NB4 (cell line): ENCODE data around the gene EIF4G3.

Source experiments
- POLR2A ChIP-seq: IDR thresholded peaks from 2 replicates; pipeline ENCODE4 v1.6.1; 2011; ENCODE audit warnings: mild to moderate bottlenecking; ENCODE audit not compliant: insufficient read length; ENCODE audit errors: extremely low read depth
- TF ChIP-seq, protein P1 (sequence below): IDR thresholded peaks from one replicate; pipeline ENCODE4 v1.5.1; 2012; ENCODE audit warnings: low read depth, low read length

DNA sequence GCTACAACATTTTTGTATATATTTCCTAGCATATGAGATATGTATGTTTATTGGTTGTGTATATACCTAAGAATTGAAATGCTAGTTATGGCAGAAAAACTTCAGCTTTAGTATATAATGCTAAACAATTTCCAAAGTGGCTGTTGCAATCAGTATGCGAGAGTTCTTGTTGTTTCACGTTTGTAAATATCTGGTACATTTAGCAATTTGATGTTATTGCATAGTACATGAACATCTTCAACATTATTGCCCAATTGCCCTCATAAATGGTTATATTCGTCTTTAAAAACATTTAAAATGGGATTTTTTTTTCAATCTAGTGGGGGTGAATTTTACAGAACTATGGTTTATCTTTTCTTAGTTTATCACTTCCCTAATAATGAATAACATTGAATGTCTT lies 303.4 kb downstream of the EIF4G3 start:
- TF ChIP-seq, protein P1, sequence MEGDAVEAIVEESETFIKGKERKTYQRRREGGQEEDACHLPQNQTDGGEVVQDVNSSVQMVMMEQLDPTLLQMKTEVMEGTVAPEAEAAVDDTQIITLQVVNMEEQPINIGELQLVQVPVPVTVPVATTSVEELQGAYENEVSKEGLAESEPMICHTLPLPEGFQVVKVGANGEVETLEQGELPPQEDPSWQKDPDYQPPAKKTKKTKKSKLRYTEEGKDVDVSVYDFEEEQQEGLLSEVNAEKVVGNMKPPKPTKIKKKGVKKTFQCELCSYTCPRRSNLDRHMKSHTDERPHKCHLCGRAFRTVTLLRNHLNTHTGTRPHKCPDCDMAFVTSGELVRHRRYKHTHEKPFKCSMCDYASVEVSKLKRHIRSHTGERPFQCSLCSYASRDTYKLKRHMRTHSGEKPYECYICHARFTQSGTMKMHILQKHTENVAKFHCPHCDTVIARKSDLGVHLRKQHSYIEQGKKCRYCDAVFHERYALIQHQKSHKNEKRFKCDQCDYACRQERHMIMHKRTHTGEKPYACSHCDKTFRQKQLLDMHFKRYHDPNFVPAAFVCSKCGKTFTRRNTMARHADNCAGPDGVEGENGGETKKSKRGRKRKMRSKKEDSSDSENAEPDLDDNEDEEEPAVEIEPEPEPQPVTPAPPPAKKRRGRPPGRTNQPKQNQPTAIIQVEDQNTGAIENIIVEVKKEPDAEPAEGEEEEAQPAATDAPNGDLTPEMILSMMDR = no peak
- no peak for TF ChIP-seq POLR2A
